NCI-H774 (cell line): Measurements from ENCODE around the gene GAMT.

Experiments used
- DNase-seq: peaks from one replicate; lab custom pipeline; 2025; lab: John Stamatoyannopoulos, UW

Gene GAMT

DNA sequence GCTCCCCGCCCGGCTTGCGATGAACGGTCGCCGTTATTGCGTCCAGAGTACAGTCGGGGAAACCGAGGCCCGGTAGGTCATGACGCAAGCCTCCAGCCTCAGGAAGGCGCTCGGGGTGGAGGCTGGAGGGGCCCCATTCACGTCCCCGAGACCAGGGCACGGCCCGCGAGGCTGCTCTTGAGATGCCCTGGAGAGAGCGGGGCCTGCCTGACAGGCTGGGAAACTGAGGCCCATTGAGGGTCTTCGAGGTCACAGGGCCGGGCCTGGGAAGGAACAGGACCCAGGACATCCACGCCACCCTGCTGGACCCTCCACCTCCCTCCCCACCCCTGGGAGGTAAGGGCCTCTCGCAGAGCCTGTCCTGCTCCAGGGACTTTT lies 17.3 kb downstream of the GAMT start:
- no peak for DNase-seq

DNA sequence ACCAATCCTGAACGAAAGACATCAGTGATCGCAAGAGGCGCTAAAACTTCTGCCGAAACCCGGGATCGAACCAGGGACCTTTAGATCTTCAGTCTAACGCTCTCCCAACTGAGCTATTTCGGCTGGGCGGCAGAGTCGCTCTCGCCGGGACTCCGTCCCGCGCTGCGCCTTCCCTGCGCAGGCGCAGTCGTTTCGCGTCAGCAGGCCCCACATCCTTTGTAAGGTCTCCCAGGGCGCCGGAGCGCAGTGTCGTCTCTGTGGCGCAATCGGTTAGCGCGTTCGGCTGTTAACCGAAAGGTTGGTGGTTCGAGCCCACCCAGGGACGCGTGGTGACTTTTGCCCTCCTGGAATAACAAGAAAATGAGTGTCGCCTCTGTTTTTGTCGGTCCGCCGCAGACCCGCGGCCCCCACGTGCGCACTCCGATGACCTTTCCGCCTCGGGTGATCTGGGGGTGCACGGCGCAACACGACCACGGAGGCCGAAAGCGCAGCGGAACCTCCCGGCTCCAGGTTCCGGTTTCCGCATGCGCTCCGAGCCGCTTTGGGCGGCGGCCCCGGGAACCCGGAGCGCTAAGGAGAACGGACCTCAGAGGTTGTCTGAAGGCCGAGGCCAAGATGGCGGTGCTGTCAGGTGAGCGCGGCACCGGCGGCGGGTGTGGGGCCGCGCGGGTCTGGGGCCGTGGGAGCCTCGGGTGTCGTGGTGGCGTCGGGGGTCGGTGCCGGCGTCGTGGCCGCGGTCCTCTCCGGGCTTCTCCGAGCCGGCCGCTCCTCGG lies 17.8 kb downstream of the GAMT start, which contains the start of gene NDUFS7:
Gene NDUFS7, plus strand, starts transcription at position 596 of the 773 bp plus-strand sequence. Its CDS starts 20 bp downstream, at position 616.
- DNase-seq, result peak; percentile 88

DNA sequence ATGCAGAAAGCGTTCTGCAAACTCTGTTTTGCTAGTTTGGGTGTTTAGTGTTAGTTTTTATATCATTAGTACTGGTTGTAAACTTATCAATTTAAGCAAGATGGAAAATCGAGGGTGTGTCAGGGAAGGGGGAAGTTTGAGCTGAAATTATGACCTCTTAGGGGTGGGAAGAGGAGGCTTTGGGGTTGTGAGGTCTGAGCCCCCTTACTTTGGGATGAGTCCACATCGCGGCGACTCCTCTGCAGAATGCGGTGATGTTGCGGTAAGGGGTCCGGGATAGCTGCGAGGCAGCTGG lies 18.4 kb downstream of the GAMT start:
- no peak for DNase-seq

DNA sequence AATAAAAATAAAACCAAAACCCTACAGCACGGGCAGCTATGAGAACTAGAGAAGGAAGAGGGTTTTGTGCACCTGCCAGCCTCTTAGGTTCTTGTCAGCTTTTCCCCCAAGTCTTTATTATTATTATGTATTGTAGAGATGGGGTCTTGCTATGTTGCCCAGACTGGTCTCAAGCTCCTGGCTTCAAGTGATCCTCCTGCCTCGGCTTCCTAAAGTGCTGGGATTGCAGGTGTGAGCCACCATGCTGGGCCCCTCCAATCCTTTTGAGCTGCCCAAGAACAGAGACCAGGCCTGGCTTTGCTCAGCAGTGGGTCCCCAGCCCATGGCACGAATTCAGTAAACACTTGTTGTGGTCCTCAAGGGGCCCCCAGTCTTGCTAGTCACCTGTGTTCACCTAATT lies 19.1 kb downstream of the GAMT start:
- no peak for DNase-seq

- no peak for DNase-seq
Measured at GRCh38 chr19:1379961-1380489, 21.3 kb downstream of the GAMT start.

DNA sequence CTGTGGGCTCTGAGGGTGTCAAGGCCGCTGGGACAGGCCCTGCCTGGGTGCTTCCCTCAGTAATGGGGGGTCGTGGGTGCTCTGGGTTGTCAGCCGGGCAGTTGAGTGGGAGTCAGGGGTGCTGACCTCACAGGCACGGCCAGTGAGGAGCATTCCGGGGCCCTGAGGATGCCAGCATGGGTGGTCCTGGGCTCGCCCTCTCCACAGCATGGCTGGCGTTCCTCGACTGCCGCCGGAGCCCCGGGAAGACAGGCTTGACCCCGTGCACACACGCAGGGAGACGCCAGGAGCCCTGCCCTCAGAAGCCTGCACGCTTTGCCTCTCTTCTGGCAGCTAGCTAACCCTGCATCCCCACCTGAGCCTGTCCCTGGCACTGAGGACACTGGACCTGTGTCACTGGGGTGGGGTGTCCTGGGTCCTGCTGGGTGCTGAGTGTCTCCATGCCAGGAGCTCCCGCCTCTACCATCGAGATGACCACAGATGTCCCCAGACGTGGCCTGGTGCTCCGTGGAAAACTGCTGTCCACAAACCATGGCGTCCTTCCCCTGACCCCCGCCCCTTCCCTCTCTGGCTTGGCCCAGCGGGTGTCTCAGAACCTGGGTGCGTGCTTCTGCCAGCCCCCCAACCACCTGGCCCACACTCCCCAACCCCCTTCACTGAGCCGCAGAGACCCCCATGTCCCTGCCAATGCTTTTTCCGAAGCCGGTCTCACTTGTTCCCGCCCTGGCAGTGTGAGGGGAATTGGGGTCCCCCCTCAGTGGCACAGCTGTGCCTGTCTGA lies 22.0 kb downstream of the GAMT start:
- DNase-seq, result no peak

- no peak for DNase-seq
Measured at GRCh38 chr19:1377965-1378785, 23.2 kb downstream of the GAMT start.

- no peak for DNase-seq
Measured at GRCh38 chr19:1377176-1377964, 24.0 kb downstream of the GAMT start.

DNA sequence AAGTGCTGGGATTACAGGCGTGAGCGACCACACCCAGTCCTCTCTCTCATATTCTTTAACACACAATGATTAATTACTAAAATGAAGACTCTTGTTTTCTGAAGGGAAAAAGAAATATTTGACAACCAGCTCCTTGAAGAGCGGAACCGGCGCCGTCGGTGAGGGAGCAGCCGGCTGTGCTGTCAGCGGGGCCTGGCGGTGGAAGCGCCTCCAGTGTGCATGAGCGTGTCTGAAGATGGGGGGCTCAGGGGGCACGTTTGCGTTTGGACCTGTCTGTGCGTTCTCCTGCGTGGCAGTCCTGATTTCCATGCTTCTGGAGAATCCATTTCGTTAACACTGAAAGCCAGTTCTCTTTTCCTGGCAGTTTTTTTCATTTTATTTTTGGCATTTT lies 24.9 kb downstream of the GAMT start:
- DNase-seq, result no peak

DNA sequence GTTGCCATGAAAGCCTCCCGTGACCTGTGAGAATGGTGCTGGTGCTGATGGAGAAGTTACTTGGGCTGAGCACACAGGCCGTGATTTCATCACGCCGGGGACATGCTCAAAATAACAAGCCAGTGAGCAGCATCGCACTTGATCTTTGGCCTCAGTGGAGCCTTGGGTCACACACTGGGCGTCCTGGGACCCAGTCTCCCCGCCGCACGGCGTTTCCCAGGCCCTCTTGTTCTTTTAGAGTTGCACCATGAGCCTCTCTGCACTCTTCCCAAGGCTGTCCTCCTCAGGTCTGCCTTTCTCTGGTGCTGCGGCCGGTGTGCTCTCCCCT lies 27.1 kb downstream of the GAMT start:
- DNase-seq, result no peak

DNA sequence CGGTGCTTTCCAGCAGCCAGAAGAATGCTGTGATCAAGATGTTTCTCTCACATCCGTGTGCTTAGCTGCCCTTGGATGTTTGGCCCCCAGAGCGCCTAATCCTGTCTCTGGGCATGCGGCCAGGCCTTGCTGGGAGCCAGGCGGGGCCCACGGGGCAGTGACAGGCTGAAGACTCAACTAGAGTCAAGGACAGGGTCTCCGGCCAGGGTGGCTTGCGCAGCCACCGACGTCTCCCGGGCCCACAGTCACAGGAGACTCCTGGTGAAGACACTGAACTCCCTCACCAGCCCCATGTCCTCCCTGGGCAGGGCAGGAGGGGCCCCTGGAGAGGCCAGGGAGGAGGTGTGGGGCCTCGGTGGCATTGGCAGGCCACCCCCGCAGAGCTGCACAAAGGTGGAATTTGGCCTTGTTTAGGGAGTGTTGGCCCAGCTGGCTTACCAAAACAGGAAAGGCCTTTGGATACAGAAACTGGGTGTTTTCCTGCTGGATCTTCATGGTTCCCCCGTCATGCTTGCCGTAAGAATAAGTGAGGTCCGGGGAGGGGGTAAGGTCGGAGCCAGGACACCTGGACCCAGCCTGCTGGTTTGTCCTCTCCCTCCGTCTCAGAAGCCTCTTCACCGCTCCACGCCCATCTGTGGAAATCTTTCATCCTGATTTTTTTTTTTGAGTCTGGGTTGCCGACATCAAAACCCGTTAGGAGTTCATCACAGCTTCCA lies 27.6 kb downstream of the GAMT start:
- no peak for DNase-seq

- DNase-seq, result no peak
Measured at GRCh38 chr19:1373042-1373533, 28.3 kb downstream of the GAMT start.

DNA sequence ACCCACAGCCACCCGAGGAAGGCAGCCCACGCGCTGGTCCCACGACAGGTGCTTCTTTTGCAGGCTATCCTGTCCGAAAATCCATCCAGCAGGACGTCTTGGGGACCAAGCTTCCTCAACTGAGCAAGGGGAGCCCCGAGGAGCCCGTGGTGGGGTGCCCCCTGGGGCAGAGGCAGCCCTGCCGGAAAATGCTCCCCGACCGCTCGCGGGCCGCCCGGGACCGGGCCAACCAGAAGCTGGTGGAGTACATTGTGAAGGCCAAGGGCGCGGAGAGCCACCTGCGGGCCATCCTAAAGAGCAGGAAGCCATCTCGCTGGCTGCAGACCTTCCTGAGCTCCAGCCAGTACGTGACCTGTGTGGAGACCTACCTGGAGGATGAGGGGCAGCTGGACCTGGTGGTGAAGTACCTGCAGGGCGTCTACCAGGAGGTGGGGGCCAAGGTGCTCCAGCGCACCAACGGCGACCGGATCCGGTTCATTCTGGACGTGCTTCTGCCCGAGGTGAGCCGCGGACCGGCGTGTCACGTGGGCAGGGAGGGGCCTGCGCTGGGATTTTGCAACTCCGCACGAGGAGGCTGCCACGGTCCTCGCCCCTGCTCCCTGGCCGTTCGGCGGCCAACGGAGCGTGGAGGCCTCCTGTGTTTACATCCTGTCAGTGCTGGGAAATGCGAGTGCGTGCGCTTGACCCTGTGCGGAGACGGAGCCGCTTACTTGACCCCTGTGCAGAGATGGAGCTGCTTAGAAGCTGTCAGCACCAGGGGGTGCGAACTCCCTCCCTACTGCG lies 30.6 kb downstream of the GAMT start:
- DNase-seq, result no peak

DNA sequence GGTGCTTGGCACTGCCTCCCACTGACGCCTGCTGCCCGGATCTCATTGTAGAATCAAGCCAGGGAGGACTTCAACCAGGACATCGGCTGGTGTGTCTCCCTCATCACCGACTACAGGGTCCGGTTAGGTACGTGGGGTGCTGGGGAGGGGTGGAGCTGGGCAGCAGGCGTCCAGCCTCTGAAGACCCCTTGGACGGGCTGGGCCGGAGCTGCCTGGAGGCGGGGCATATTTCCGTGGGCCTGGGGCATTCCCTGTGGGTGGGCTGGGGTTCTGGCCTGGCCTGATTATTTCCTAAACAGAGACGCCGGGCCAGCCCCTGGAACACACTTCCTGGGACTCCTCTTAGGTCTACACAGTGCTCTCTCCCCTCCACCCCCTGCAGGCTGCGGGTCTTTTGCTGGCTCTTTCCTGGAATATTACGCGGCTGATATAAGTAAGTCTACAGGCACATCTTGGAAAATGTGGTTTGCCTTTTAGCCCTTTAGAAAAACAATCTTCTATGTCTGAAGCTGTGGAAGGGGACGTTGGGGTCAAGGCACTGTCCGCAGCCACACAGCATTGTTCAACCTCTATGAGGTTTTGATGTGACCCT lies 32.0 kb downstream of the GAMT start:
- DNase-seq, result no peak

DNA sequence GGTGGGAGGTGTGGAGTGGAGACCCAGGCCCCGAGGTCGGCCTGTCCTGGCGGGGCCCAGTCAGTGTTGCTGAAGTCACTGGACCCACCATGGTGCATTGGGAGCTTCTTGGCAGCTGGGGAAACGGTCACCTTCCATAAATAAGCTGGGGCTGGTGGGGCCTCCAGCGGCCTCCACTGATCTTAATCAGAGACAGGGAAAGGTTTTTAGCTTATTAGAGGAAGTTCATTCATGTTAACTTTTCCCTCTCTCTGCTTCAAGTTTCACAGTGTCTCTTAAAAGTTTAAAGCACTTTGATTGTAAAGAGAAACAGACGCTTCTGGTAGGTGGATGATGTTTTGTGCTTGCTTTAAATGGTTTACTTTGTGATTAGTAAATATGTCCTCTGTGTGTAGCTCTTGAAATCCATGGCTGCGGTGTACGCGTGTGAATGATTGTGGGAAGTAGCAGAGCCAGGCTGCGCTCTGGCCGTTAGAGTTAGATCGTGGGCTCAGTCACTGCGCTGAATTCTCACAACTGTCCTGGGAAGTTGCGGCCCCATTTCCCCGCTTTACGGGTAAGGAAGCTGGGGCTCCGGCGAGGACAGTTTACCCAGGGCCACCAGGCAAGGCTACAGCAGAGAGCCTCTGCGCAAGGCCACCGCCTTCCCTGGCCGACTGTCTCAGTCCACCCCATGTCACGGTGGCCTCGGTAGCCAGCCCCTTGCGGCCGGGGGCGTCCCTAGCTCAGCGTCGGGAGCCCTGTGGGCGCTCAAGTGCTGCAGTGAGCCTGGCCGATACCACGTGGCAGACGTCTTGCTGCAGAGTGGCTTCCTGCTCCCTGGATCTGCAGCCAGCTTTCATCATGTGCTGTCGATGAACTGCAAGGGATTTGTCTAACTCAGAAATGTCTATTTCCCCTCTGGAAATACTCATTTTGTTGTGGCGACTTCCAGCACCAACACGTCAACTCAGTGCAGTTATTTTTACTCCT lies 34.2 kb downstream of the GAMT start:
- no peak for DNase-seq

GRCh38 chr19:1366296-1366695 lies 35.0 kb downstream of the GAMT start:
- no peak for DNase-seq

- no peak for DNase-seq
Measured at GRCh38 chr19:1365319-1366269, 35.7 kb downstream of the GAMT start.
